HG03066 (cell line): ENCODE measurements around the gene AKAP8L.

Experiments
- ATAC-seq: cut with Tn5 transposase; IDR thresholded peaks from one replicate; pipeline ENCODE4 v1.9.1; 2021; ENCODE audit warnings: low read depth; ENCODE audit not compliant: unreplicated experiment

The AKAP8L gene

DNA sequence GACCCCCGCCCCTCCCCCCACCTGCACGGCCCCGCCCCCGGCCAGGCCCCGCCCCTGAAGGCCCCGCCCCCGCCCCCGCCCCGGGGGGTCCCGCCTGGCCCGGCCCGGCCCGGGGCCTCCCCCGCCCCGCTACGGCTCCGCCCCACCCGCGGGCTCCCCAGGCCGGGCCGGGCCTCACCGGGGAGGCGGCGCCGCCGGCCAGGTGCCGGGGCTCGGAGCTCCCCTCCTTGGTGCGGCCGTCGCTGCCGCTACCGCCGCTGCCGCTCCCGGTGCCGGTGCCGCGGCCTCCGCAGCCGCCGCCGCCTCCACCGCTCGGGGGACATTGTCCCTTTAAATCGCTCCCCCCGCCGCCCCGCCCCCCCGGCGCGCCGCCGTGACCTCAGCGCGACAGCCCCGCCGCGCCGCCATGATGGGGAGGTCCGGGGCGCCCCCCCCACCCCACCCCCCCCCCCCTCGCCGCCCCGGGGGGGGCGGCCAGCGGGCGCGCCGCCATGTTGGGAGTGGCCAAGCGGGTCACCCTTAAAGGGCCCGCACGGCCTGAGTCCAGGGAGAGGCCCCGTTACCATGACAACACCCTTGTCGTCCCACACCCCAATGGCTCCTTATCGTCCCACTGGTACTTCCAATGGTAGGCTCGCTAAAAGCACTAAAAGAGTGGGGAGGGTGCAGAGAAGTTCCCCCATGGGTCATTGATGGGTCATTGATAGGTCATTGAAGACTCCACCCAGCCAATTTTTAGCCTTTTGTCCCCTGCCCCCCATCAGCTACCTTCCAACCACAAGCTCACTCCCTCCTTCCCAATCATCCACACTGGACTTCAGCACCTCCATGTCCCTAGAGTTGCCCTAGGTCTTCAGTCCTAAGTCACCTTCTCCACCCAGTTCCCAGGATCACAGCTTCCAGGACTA lies 31.1 kb upstream of the AKAP8L start, which contains the start of gene WIZ:
Gene WIZ (minus strand): TSS at position 337 of the 908 bp plus-strand sequence. CDS start 1,649 bp downstream, outside the sequence.
- no peak for ATAC-seq

DNA sequence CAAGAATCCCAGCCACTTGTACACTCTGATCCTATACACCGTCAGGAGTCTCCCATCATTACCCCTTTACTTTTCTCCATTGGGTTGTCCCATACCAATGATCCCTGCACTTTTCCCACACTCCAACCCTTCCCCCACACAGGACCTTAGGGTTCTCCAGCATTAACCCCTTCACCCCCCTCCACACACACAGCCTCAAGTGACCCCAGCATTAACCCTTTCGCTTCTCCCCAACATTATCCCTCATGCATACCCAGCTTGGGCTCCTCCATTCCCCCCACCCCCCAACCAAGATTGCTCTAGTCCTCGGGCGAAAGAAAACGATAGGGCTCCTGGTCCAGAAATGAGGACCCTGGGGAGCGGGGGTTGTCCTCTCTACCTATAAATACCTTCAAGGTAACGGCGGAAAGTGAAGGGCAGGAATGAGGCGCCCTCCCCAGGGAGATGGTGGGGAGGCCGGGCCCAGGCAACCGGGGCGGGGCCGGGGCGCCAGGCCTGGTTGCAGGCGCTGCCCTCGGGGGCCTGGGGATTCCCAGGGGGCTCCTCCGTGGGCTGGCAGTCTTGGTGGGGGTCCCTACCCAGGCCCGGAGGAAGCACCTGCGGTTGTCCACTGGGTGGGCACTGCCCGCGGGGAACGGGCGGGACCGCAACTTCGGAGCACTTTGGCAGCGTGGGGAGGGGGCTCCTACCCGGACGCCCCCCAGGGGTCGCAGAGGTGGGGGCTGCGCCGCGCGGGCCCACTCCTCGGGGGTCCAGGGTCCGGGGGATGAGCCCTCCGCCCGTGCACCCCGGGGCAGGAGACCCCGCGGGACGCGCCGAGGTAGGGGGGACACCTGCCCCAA lies 30.2 kb upstream of the AKAP8L start:
- ATAC-seq: no peak

DNA sequence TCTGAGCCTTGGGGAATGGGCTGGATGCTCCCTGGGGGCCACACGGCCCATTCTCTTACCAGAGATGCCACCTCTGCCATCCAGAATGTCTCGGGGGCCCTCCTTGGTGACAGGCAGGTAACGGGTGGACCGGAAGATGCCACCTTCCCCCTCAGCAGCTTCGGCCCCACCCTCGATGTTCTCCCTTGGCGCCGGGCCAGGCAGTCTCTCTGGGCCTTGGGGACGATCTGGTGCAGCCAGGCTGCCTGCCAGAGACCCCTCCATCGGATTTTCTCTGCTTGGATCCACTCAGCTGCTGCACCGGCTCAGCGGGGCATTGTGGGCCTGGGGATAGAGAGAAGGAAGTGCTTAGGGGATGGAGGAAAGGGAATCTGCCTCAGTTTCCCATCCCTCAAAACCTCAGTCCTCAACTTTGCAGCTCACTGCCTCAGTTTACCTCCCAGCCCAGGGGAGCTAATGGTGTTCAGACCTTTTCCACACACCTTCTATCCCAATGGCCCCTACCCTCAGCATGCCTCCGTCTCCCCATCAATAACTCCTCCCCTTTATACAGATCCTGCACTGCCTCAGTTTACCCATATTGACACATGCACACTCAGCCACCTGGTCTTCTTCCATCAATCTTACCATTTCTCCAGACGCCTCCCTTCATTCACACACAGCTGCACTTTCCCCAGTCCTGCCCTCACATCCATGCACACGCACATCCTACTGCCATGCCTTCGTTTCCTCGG lies 29.4 kb upstream of the AKAP8L start:
- no peak for ATAC-seq

DNA sequence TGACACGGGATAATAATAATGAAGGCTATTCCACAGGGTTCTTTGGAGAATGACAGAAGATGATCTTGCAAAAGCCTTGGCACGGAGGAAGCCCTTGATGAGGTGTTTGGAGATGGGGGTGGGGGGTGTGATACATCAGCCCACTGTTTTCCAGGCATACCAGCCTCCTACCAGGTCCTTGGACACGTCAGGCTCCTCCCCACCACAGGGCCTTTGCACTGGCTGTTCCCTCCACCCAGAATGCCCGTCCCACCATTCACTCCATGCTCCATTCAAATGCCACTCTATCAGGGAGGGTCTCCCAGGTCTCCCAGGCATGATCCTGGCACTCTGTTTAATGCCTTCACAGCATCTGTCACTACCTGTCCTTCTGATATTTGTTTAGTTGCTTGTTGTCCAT lies 28.3 kb upstream of the AKAP8L start:
- ATAC-seq: no peak

DNA sequence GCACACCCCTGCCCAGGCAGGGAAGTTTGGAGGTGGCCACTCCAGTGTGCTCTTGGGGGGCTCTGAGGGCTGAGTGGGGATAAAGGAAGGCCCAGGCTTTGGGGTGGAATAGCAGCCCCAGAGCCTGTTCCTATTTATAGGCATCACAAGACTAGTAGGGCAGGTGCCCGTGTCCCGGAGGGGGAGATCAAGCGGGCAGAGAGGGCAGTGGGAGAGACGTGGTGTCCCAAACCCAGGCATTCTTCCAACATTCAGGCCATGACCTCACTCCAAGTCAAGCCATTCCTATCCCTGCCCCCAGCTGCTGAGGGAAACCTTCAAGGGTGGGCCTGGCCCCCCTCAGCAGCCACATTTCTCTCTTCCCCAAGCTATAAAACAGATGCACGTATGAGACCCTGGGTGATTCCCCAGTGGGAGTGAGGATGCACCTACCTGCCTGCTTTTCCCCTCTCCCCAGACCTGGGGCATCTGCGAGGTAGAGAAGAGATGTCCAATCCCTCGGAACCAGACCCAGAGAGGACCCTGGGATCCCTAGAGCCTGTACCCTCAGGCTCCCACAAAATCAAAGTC lies 27.1 kb upstream of the AKAP8L start:
- ATAC-seq: no peak

DNA sequence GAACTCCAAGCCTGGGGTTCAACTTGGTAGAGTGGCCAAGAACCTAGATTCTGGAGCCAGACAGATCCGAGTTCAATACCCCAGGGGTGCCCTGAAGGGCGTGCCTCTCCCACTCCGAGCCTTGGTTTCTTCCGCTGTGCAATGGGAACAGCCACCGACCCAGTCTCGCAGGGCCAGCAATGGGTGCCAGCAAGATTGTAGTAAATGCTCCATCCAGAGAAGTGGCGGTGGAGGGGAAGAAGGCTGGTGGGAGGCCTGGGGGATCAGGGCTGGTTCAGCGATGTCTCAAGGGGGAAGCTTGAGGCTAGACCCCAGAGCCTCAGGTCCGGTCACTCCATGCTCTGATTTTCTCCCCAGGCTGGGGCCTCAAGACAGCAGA lies 26.4 kb upstream of the AKAP8L start:
- ATAC-seq: no peak

DNA sequence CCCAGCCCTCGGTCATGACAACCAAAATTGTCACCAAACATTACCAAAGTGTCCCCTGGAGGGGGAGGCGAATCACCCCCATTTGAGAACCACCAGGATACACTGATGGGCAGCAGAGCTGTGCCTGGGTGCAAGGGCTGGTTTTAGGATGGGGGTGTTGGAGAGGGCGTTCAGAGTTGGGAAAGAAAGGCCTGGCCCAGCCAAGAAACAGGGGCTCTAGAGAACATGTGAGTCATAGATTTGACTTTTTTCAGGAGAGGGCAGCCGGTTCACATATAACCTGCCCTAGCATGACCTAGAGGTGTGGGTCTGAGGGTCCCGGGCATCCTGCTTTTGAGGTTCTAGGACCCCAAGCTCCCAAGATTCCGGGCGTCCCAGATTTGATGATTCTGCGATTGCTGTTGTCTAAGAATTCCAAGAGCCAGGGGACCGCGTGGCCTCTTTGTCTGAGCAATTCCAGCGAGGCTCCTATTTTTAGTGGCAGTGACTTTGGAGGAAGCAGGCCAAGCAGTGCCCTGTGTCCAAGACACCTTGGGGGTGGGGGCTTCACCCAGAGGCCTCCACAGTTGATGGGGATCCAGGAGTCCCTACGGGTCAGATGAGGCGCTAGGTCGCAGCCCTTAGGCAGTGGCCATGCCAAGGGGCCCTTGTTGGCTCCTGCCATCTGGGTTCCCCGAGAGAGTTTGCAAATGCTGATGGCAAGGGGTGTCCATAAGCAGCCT lies 25.9 kb upstream of the AKAP8L start:
- ATAC-seq: no peak

DNA sequence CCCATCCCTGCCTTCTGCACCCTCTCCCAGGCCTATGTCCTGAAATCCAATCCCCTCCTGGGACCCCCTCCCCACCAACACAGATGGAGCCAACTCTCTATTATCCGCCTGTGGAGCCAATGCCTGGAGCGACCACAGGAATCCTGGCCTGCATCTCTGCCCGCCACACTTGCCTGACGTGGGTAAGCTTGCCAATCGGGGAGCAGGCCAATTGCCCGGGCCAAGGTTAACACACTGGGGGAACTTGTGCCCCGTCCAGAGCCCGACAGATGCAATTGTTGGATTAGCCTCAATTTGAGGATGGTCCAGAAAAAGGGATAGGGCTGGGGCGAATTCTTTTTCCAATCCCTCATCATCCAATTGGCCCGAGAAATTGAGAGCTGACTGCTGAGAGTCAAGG lies 25.1 kb upstream of the AKAP8L start:
- no peak for ATAC-seq

DNA sequence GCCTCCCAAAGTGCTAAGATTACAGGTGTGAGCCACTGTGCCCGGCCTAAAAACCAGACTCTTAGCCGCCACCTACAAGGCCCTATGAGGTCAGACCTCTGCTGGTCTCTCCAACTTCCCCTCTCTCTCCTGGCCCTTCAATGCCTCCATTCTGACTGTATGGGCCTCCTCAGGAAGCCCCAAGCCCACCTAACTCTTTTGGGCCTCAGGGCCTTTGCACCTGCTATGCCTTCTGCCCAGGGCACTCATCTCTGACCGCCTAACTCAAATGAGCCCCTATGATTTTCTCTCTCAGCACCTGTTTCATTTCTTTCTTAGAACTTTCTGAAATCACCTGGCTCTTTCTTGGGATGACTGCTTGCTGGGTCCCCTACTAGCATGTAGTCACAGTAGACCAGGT lies 24.5 kb upstream of the AKAP8L start:
- no peak for ATAC-seq

DNA sequence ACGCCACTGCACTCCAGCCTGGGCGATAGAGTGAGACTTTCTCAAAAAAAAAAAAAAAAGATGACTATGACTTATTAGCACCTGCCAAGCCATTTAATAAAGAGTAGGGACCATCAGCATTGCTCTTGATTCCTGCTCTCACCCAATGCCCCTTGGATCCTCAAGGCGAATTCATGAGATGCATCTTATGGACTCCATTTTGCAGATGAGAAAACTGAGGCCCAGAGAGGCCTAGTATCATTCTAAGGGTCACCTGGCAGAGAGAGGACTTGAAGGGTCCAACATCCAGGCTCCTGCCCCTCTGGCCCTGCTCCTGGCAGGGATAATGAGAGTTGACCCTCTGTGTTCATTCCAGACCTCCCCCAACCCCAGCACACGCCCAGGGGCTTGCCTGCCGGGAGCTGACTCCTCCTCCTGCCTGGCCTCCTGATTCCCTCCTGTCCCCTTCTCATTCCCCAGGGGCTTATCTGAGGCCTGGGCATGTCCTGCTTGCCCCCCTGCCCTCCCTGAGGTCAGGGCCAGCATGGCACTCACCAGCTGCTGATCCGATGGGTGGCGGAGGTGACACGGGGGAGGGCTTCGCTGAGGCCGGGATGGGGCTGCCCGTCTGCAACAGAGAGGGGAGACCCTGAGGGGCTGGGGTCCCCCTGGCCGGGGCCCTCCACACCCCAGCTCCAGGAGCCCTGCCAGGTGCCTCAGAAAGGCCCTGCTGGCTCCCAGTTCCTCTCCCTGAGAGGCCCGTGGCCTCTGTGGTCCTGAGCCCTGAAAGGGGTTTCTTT lies 23.5 kb upstream of the AKAP8L start:
- ATAC-seq: no peak

DNA sequence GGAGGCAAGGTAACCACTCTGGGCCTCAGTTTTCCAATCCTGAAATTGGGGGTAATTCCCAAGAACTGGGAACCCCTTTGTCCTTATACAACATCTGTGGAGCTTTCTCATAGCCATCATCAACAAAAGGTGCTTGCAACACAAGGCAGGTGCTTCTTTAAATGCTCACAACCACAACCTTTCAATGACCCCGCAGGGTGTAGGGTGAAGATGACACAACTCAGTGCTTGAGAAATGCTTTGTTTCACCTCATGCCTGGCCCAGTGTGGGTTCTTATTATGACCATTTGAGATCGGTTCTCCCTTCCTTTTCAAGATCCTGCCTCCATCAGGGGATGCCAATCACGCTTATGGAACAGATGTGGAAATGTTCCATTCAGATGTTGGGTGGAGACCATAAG lies 22.5 kb upstream of the AKAP8L start:
- ATAC-seq: no peak

DNA sequence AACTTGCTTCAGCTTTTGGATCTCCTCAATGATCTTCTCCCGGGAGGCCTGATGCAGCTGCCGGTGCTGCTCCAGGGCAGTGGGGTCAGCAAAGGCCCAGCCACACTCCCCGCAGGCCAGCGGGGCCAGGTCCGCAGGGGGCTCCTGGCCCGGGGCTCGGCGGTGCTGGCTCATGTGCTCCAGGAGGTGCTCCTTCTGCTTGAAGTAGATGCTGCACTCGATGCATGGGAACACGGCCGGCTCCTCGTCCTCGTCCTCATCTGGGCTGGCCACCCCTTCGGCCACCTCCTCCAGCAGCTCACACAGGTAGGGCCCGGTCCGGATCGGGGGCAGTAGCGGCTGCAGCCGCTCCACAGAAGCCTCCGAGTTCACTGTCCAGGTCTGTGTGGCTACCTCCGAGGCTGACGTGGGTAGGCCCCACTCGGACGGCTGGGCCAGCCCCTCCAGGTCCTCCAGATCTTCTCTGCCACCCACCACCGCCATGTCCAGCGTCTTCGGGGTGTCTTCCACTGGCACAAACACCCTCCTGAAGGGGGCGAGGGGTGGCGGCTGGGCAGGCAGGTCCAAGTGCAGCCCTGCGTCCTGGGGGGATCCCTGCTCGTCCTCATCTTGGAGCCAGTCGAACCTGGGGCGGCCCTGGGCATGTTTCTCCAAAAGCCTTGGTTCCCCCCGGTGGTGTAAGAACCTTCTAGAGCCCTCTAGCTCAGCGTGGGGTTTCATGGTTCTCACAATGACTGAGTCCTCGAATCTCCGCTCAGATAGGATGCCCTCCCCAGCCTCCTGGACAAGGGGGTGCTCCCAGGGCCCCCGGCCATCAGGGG lies 21.2 kb upstream of the AKAP8L start:
- no peak for ATAC-seq

DNA sequence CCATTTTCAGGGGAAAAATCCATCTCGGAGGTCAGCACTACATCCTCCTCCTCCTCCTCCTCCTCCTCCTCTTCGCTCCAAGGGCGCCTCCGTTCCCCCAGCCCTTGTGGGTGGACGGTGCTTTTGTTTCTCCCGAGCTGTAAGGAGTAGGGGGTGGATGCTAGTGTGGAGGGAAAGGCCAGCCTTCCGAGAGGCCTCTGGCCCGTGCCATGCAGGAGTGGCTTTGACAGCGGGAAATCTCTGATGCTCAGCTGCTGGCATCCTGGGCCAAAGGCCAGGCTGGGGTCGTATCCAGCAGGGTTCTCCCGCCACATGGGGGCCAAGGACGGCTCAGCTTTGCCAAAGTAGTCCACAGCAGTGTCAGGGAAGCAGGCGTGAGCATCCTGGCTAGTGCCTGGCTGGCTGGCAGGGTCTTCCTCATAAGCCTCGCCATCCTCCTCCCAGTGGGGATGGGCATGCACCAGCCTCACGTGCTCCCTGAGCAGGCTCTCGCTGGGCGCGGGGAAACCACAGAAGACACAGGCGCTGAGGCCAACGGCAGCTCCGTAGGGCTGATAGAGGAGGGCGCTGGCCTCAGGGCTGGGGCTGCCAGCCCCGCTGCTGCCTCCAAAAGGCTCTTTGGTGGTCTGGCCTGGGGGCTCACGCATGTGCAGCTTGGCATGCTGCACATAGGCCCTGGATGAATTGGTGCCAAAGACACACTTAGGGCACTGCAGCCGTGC lies 20.5 kb upstream of the AKAP8L start:
- ATAC-seq: no peak

DNA sequence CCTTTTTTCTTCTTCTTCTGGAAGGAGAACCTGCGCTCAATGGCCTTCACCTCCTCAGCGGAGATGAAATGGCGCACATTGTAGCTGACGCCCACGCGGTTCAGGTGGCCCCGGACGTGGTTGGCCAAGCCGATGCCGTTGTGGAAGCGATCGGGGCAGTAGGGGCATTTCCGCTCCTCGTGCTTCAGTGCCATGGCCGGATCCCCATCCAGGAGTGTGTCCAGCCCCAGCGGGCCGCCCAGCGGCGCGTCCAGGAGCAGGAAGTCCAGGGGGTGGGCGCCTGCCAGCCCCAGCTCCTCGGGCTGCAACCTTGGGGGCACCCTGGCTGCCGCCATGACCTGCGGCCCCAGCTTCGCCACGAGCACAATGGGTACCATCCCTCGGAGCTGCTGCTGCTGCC lies 19.8 kb upstream of the AKAP8L start:
- ATAC-seq: no peak

DNA sequence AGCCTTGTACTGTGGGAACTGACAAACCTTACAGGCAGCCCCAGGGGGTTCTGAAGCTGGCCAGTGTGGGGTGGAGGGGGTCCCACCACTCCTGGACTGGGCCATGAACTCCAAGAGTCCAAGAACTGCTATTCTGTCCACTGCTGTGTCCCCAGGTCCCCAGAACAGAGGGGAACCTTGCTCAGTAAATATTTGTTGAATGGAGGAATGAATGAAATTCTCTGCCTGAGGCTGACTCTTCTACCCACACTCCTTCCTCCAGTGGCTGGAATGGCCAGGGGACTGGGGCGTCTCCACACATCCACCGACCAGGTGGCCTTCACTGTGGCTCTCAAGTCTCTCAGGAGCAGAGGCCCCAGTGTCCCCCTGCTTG lies 19.3 kb upstream of the AKAP8L start:
- no peak for ATAC-seq

DNA sequence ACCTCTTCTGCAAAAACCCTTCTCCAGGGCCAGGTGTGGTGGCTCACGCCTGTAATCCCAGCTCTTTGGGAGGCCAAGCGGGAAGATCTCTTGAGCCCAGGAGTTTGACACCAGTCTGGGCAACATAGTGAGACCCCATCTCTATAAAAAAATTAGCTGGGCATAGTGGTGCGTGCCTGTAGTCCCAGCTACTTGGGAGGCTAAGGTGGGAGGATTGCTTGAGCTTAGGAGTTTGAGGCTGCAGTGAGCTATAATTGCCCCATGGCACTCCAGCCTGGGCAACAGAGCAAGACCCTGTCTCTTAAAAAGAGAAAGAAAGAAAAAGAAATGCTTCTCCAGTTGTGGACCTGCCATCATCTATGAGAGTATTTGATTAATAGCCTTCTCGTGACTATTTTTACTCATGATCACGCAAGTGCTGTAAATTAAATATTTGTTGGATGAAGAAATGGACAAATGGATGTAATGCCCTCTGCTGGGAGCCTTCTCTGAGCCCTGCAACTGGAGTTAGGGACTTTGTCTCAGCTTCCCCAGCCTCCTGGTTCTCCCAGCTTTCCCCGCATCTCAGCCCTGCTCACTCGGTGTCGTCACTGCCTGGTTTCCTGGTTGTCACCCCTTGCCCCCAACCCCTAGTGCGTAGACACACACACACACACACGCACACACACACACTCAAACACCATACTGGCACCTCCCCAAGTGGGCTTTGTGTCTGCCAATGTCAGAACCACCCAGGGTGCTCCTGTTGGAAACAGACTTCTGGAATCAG lies 18.8 kb upstream of the AKAP8L start:
- ATAC-seq: no peak

DNA sequence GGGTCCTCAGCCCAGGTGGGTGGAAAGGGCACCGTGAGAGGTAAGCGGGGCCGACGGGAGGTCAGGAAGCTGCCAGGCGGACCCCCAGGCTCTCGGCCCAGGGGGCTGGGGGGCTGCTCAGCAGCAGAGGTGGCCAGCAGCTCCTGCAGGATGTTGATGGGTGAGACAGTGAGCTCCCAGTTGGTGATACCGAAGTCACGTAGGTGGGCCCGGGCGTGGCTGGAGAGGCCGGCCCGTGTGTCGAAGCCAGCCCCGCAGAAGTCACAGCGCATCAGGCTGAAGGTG lies 18.0 kb upstream of the AKAP8L start:
- ATAC-seq: no peak
